Kidney epithelial cell (primary cell): ENCODE results near the gene HMOX2. TPM values are rescaled to one million over a fixed set of nuclear protein-coding genes. Genes with fewer than 3 reads are reported as not detected.

Experiments
- DNase-seq: peaks from one replicate; pipeline ENCODE4 v3.0.0-alpha.2; 2010; ENCODE audit warnings: low read depth
- H3K27me3 ChIP-seq: 2 replicates; pipeline ENCODE4 v1.6.0; 2011; ENCODE audit warnings: low read length; ENCODE audit not compliant: control insufficient read depth, insufficient read depth
- H3K36me3 ChIP-seq: 2 replicates; pipeline ENCODE4 v1.5.1; 2011; ENCODE audit warnings: low read length; ENCODE audit not compliant: control insufficient read depth, insufficient read depth
- H3K4me3 ChIP-seq: 2 replicates; pipeline ENCODE4 v1.5.1; 2011; ENCODE audit warnings: low read depth, mild to moderate bottlenecking, control low read depth, low read length
- CTCF ChIP-seq: IDR thresholded peaks from 2 replicates; pipeline ENCODE4 v1.5.1; 2011; ENCODE audit warnings: mild to moderate bottlenecking, moderate library complexity, low read length, control low read depth, inconsistent platforms; ENCODE audit not compliant: insufficient read depth, poor library complexity, severe bottlenecking
- total RNA-seq: library from RNA; depleted of rRNA; stranded (reverse); fragments of >200 nt; gene quantifications from 2 replicates; pipeline ENCODE4 v1.2.3, GENCODE V29; 2015

HMOX2 gene
- total RNA-seq, 1 donor from 2014 or later = 64.4 TPM

GRCh38 chr16:4523686-4524085, 47.5 kb downstream of the HMOX2 start:
- TF ChIP-seq CTCF = no peak
- Histone ChIP-seq H3K27me3 (no peaks in the 10 kb centered on the region), H3K36me3 (no peaks in the 10 kb centered on the region), H3K4me3 (no peak overlapping the region)
- DNase-seq = no peak

- DNase-seq = no peak
- Histone ChIP-seq H3K4me3 (no peak overlapping the region), H3K36me3 (no peaks in the 10 kb centered on the region), H3K27me3 (no peaks in the 10 kb centered on the region)
- no peak for TF ChIP-seq CTCF
Measured at GRCh38 chr16:4524571-4524970, 48.4 kb downstream of the HMOX2 start.

GRCh38 chr16:4525069-4525468, 48.9 kb downstream of the HMOX2 start:
- DNase-seq = no peak
- Histone ChIP-seq H3K4me3 (no peak overlapping the region), H3K36me3 (no peaks in the 10 kb centered on the region), H3K27me3 (no peaks in the 10 kb centered on the region)
- TF ChIP-seq CTCF = no peak

GRCh38 chr16:4525634-4526277, 49.6 kb downstream of the HMOX2 start:
- no peak overlapping the region for H3K4me3 ChIP-seq
- H3K27me3 ChIP-seq = no peaks in the 10 kb centered on the region
- no peak for DNase-seq
- TF ChIP-seq CTCF = no peak
- H3K36me3 ChIP-seq = no peaks in the 10 kb centered on the region

- no peak for TF ChIP-seq CTCF
- Histone ChIP-seq H3K27me3 (no peaks in the 10 kb centered on the region), H3K4me3 (no peak overlapping the region), H3K36me3 (no peaks in the 10 kb centered on the region)
- no peak for DNase-seq
Measured at GRCh38 chr16:4529085-4530060, 53.2 kb downstream of the HMOX2 start.

- Histone ChIP-seq H3K4me3 (no peak overlapping the region), H3K27me3 (no peaks in the 10 kb centered on the region), H3K36me3 (no peaks in the 10 kb centered on the region)
- no peak for TF ChIP-seq CTCF
- DNase-seq = no peak
Measured at GRCh38 chr16:4531811-4532210, 55.6 kb downstream of the HMOX2 start.
